ENCODE results near the gene DEK. TPM values are rescaled to one million over a fixed set of nuclear protein-coding genes. Genes with fewer than 3 reads are reported as not detected.

Gene DEK
- total RNA-seq, 1 experiment from 2014 or later = 148 TPM

- Mint-ChIP-seq H3K4me3 (ENCODE audit: unreplicated experiment) (no peak overlapping the region), H3K4me1 (ENCODE audit: insufficient read depth, unreplicated experiment) (peaks cover 4% of the 10 kb centered on the region), H3K9me3 (ENCODE audit: unreplicated experiment) (no peaks in the 10 kb centered on the region), H3K27me3 (ENCODE audit: insufficient read depth, unreplicated experiment) (no peaks in the 10 kb centered on the region), H3K36me3 (ENCODE audit: insufficient read depth, unreplicated experiment) (no peaks in the 10 kb centered on the region), H3K27ac (ENCODE audit: low read depth, unreplicated experiment) (no peak overlapping the region)
- intact Hi-C loops (cut with micrococcal nuclease) = no loop called here
- ChIA-PET POLR2A (interaction anchor here (0.7 kb wide), 1 partner anchor 10 kb away, joined by 4 read pairs; no protein-coding TSS in a partner anchor), CTCF (no interaction called here)
- BruUV-seq (replicated peaks) = no TSS peak
- TF ChIP-seq CTCF (IDR thresholded peaks at IDR 0.05; ENCODE audit: unreplicated experiment) = no peak
- no peak for DNase-seq (ENCODE audit: unreplicated experiment)
Measured at GRCh38 chr6:18270216-18270615, 5.9 kb upstream of the DEK start.

GRCh38 chr6:18269717-18270116 is 5.4 kb upstream of the DEK start:
- CTCF ChIA-PET = no interaction called here
- Mint-ChIP-seq H3K4me3 (ENCODE audit: unreplicated experiment) (no peak overlapping the region), H3K36me3 (ENCODE audit: insufficient read depth, unreplicated experiment) (no peaks in the 10 kb centered on the region), H3K4me1 (ENCODE audit: insufficient read depth, unreplicated experiment) (peaks cover 9% of the 10 kb centered on the region), H3K9me3 (ENCODE audit: unreplicated experiment) (no peaks in the 10 kb centered on the region), H3K27ac (ENCODE audit: low read depth, unreplicated experiment) (no peak overlapping the region), H3K27me3 (ENCODE audit: insufficient read depth, unreplicated experiment) (no peaks in the 10 kb centered on the region)
- intact Hi-C loops (cut with micrococcal nuclease) = no loop called here
- no peak for TF ChIP-seq CTCF (IDR thresholded peaks at IDR 0.05; ENCODE audit: unreplicated experiment)
- no peak for DNase-seq (ENCODE audit: unreplicated experiment)
- BruUV-seq (replicated peaks) = no TSS peak
- POLR2A ChIA-PET = interaction anchor here (0.6 to 0.7 kb wide), 2 partner anchors 11 to 31 kb away, joined by 3 to 4 read pairs; no protein-coding TSS in a partner anchor

- H3K27ac Mint-ChIP-seq (ENCODE audit: low read depth, unreplicated experiment) = no peak overlapping the region
- BruUV-seq (replicated peaks) = no TSS peak
- DNase-seq (ENCODE audit: unreplicated experiment) = no peak
- no peaks in the 10 kb centered on the region for H3K27me3 Mint-ChIP-seq (ENCODE audit: insufficient read depth, unreplicated experiment)
- ChIA-PET POLR2A (interaction anchor here (0.6 kb wide), 2 partner anchors 31 to 359 kb away, joined by 3 read pairs; no protein-coding TSS in a partner anchor), CTCF (interaction anchor here (0.5 to 1.0 kb wide), 3 partner anchors 54 to 258 kb away, joined by 3 read pairs; no protein-coding TSS in a partner anchor)
- intact Hi-C loops (cut with micrococcal nuclease) = no loop called here
- H3K36me3 Mint-ChIP-seq (ENCODE audit: insufficient read depth, unreplicated experiment) = no peaks in the 10 kb centered on the region
- no peak overlapping the region for H3K4me3 Mint-ChIP-seq (ENCODE audit: unreplicated experiment)
- H3K9me3 Mint-ChIP-seq (ENCODE audit: unreplicated experiment) = no peaks in the 10 kb centered on the region
- TF ChIP-seq CTCF (IDR thresholded peaks at IDR 0.05; ENCODE audit: unreplicated experiment) = no peak
- peaks cover 9% of the 10 kb centered on the region for H3K4me1 Mint-ChIP-seq (ENCODE audit: insufficient read depth, unreplicated experiment)
Measured at GRCh38 chr6:18269253-18269652, 4.9 kb upstream of the DEK start.

GRCh38 chr6:18268066-18268465 is 3.7 kb upstream of the DEK start:
- BruUV-seq (replicated peaks) = no TSS peak
- Mint-ChIP-seq H3K4me3 (ENCODE audit: unreplicated experiment) (no peak overlapping the region), H3K27ac (ENCODE audit: low read depth, unreplicated experiment) (no peak overlapping the region), H3K4me1 (ENCODE audit: insufficient read depth, unreplicated experiment) (peaks cover 9% of the 10 kb centered on the region), H3K9me3 (ENCODE audit: unreplicated experiment) (no peaks in the 10 kb centered on the region), H3K36me3 (ENCODE audit: insufficient read depth, unreplicated experiment) (peaks cover 5% of the 10 kb centered on the region), H3K27me3 (ENCODE audit: insufficient read depth, unreplicated experiment) (no peaks in the 10 kb centered on the region)
- TF ChIP-seq CTCF (IDR thresholded peaks at IDR 0.05; ENCODE audit: unreplicated experiment) = no peak
- ChIA-PET CTCF (interaction anchor here (0.6 to 1.2 kb wide), 3 partner anchors 56 to 515 kb away, joined by 3 to 5 read pairs (median 3); no protein-coding TSS in a partner anchor), POLR2A (interaction anchor here (0.7 kb wide), 2 partner anchors 9 to 220 kb away, joined by 3 read pairs; no protein-coding TSS in a partner anchor)
- intact Hi-C loops (cut with micrococcal nuclease) = no loop called here
- no peak for DNase-seq (ENCODE audit: unreplicated experiment)

Measured in MCF 10A (cell line).